IMR-90 (cell line): ENCODE measurements around the gene TMEM61. TPM values are rescaled to one million over a fixed set of nuclear protein-coding genes. Genes with fewer than 3 reads are reported as not detected.

Source experiments
- ATAC-seq: fragments of 200-7000 bp; cut with Tn5 transposase; 2 replicates; pipeline ENCODE4 v1.9.1; 2020; ENCODE audit warnings: low read depth, mild to moderate bottlenecking, moderate library complexity
- BruUV-seq: library from RNA; stranded (reverse); fragments of 400-500 nt; replicated peaks from 2 replicates; lab custom pipeline; 2021; lab: Mats Ljungman, UMichigan
- CTCF ChIA-PET: fragments of 300-600 bp; formaldehyde crosslinking; extraction: SDS; loops from one replicate; lab custom pipeline; 2021; ENCODE audit warnings: antibody characterized with exemption; lab: Yijun Ruan, JAX
- POLR2A ChIA-PET: fragments of 300-600 bp; sonication (Branson Sonifier 250); formaldehyde crosslinking; loops from one replicate; lab custom pipeline; 2022; ENCODE audit warnings: antibody characterized with exemption; ENCODE audit not compliant: unreplicated experiment; lab: Charles Lee
- DNase-seq: peaks from one replicate; pipeline ENCODE4 v3.0.0; 2013
- H2AFZ ChIP-seq: replicated peaks from 2 replicates; pipeline ENCODE3; 2013; ENCODE audit warnings: low read length, mild to moderate bottlenecking; ENCODE audit not compliant: poor library complexity
- H2AK5ac ChIP-seq: 2 replicates; pipeline ENCODE4 v1.6.1; 2013; ENCODE audit warnings: low read depth, low read length, inconsistent platforms
- H2AK9ac ChIP-seq: replicated peaks from 2 replicates; pipeline ENCODE3; 2013; ENCODE audit warnings: mild to moderate bottlenecking, low read depth, low read length, moderate library complexity; ENCODE audit not compliant: poor library complexity
- H2BK120ac ChIP-seq: 2 replicates; pipeline ENCODE4 v1.6.1; 2013; ENCODE audit warnings: low read depth, low read length, inconsistent platforms
- H2BK15ac ChIP-seq: 3 replicates; pipeline ENCODE4 v1.6.1; 2013; ENCODE audit warnings: low read depth, low read length, inconsistent platforms
- H2BK20ac ChIP-seq: 2 replicates; pipeline ENCODE4 v1.6.1; 2013; ENCODE audit warnings: low read depth, mild to moderate bottlenecking, inconsistent platforms, low read length, moderate library complexity
- H2BK5ac ChIP-seq: 2 replicates; pipeline ENCODE4 v1.6.1; 2013; ENCODE audit warnings: mild to moderate bottlenecking, low read depth, low read length, inconsistent platforms; ENCODE audit not compliant: poor library complexity, severe bottlenecking
- H3K14ac ChIP-seq: replicated peaks from 2 replicates; pipeline ENCODE4 v1.6.1; 2013; ENCODE audit warnings: low read depth, low read length, inconsistent platforms
- H3K18ac ChIP-seq: 2 replicates; pipeline ENCODE4 v1.6.1; 2013; ENCODE audit warnings: low read depth, low read length, control low read depth
- H3K23ac ChIP-seq: 2 replicates; pipeline ENCODE4 v1.6.1; 2013; ENCODE audit warnings: low read depth, low read length, inconsistent platforms
- H3K27ac ChIP-seq: 2 replicates; pipeline ENCODE4 v1.5.1; 2013; ENCODE audit warnings: mild to moderate bottlenecking, control low read depth, low read length; ENCODE audit not compliant: insufficient read depth
- H3K27me3 ChIP-seq: 2 replicates; pipeline ENCODE4 v1.6.1; 2013; ENCODE audit warnings: low read length; ENCODE audit not compliant: control insufficient read depth, insufficient read depth
- H3K36me3 ChIP-seq: 2 replicates; pipeline ENCODE4 v1.6.1; 2013; ENCODE audit warnings: low read length, mixed read lengths; ENCODE audit not compliant: control insufficient read depth, insufficient read depth
- H3K4ac ChIP-seq: 2 replicates; pipeline ENCODE4 v1.6.1; 2013; ENCODE audit warnings: low read depth, low read length, inconsistent platforms
- H3K4me1 ChIP-seq: 2 replicates; pipeline ENCODE4 v1.6.1; 2013; ENCODE audit warnings: low read length, mixed read lengths; ENCODE audit not compliant: control insufficient read depth, insufficient read depth
- H3K4me2 ChIP-seq: 2 replicates; pipeline ENCODE4 v1.6.1; 2013; ENCODE audit warnings: low read depth, mild to moderate bottlenecking, control low read depth, low read length, moderate library complexity
- H3K4me3 ChIP-seq: 2 replicates; pipeline ENCODE4 v1.5.1; 2013; ENCODE audit warnings: low read depth, mild to moderate bottlenecking, control low read depth, low read length, moderate library complexity; ENCODE audit not compliant: insufficient read depth
- H3K56ac ChIP-seq: 2 replicates; pipeline ENCODE4 v1.6.1; 2013; ENCODE audit warnings: low read length, inconsistent platforms; ENCODE audit not compliant: insufficient read depth; ENCODE audit errors: extremely low read depth
- H3K79me1 ChIP-seq, 2 experiments: 2 replicates each; pipeline ENCODE4 v1.6.1; 2013; ENCODE audit warnings: low read length in 2 of 2, inconsistent platforms in 1 of 2, low read depth in 1 of 2
- H3K9ac ChIP-seq: 2 replicates; pipeline ENCODE4 v1.6.1; 2013; ENCODE audit warnings: low read depth, low read length, control low read depth
- H3K9me1 ChIP-seq: 2 replicates; pipeline ENCODE4 v1.6.1; 2013; ENCODE audit warnings: low read length, inconsistent platforms; ENCODE audit not compliant: insufficient read depth
- H3K9me3 ChIP-seq: 2 replicates; pipeline ENCODE4 v1.6.1; 2013; ENCODE audit warnings: low read length; ENCODE audit not compliant: control insufficient read depth, insufficient read depth
- H4K20me1 ChIP-seq: 2 replicates; pipeline ENCODE4 v1.6.1; 2013; ENCODE audit warnings: low read length, inconsistent platforms; ENCODE audit not compliant: insufficient read depth
- H4K5ac ChIP-seq: 2 replicates; pipeline ENCODE4 v1.6.1; 2013; ENCODE audit warnings: mild to moderate bottlenecking, low read depth, low read length, control low read depth
- H4K8ac ChIP-seq, 2 experiments: 2 replicates each; pipeline ENCODE4 v1.6.1; 2013; ENCODE audit warnings: low read depth in 2 of 2, low read length in 2 of 2, control low read depth in 1 of 2, inconsistent platforms in 1 of 2
- H4K91ac ChIP-seq: 2 replicates; pipeline ENCODE4 v1.6.1; 2013; ENCODE audit warnings: low read depth, low read length, inconsistent platforms; ENCODE audit not compliant: insufficient read depth
- BHLHE40 ChIP-seq: fragments of 150-350 bp; IDR thresholded peaks from 2 replicates; pipeline ENCODE4 v1.6.1; 2016; ENCODE audit warnings: mild to moderate bottlenecking, low read depth, low read length
- CEBPB ChIP-seq: IDR thresholded peaks from 2 replicates; pipeline ENCODE4 v1.6.1; 2012; ENCODE audit warnings: low read depth, low read length, improper control_type of control experiment
- CHD1 ChIP-seq: IDR thresholded peaks from 2 replicates; pipeline ENCODE4 v1.6.1; 2012; ENCODE audit warnings: low read depth, low read length, improper control_type of control experiment
- FOS ChIP-seq: fragments of 150-350 bp; IDR thresholded peaks from 2 replicates; pipeline ENCODE4 v1.6.1; 2016; ENCODE audit warnings: low read depth, low read length
- MAFK ChIP-seq: IDR thresholded peaks from 2 replicates; pipeline ENCODE4 v1.6.1; 2012; ENCODE audit warnings: low read depth, low read length, improper control_type of control experiment
- MAZ ChIP-seq: IDR thresholded peaks from 2 replicates; pipeline ENCODE4 v1.6.1; 2012; ENCODE audit warnings: low read depth, mild to moderate bottlenecking, low read length, improper control_type of control experiment, moderate library complexity, borderline replicate concordance
- MXI1 ChIP-seq: IDR thresholded peaks from 2 replicates; pipeline ENCODE4 v1.6.1; 2012; ENCODE audit warnings: low read depth, mild to moderate bottlenecking, low read length, moderate library complexity, borderline replicate concordance
- NFE2L2 ChIP-seq: fragments of 150-350 bp; IDR thresholded peaks from 2 replicates; pipeline ENCODE4 v1.6.1; 2016; ENCODE audit warnings: low read depth, mild to moderate bottlenecking, low read length
- POLR2A ChIP-seq: IDR thresholded peaks from 2 replicates; pipeline ENCODE4 v1.6.1; 2012; ENCODE audit warnings: mild to moderate bottlenecking, low read depth, low read length
- RAD21 ChIP-seq: IDR thresholded peaks from 2 replicates; pipeline ENCODE4 v1.6.1; 2012; ENCODE audit warnings: low read length, improper control_type of control experiment
- RCOR1 ChIP-seq: IDR thresholded peaks from 2 replicates; pipeline ENCODE4 v1.6.1; 2012; ENCODE audit warnings: mild to moderate bottlenecking, low read length, improper control_type of control experiment; ENCODE audit not compliant: insufficient replicate concordance
- RFX5 ChIP-seq: IDR thresholded peaks from 2 replicates; pipeline ENCODE4 v1.8.0; 2012; ENCODE audit warnings: low read depth, mild to moderate bottlenecking, low read length, moderate library complexity
- SMC3 ChIP-seq: fragments of 150-350 bp; IDR thresholded peaks from 2 replicates; pipeline ENCODE4 v1.6.1; 2016; ENCODE audit warnings: low read depth, mild to moderate bottlenecking, antibody characterized with exemption, low read length, moderate library complexity
- WGBS, 2 experiments: methylation state at CpG; one replicate each; pipeline versions ENCODE4 v1.1.5 to v1.1.7; 2013; ENCODE audit warnings: missing lambda C conversion rate in 2 of 2; ENCODE audit not compliant: insufficient read length in 1 of 2; ENCODE audit errors: extremely low coverage in 2 of 2; 5-methylcytosine and 5-hydroxymethylcytosine counted together
- dilution Hi-C: fragments of 300-500 bp; cut with HindIII; formaldehyde crosslinking; loops from one replicate; pipeline ENCODE4 v1.14.3; 2018; ENCODE audit warnings: low sequenced_read_pairs; ENCODE audit not compliant: unreplicated experiment
- in situ Hi-C: fragments of 300-500 bp; cut with MboI; formaldehyde crosslinking; loops from 3 replicates; pipeline ENCODE4 v1.14.3; 2019; ENCODE audit warnings: low sequenced_read_pairs, inconsistent platforms, mixed read lengths
- intact Hi-C: fragments of 100-400 bp; cut with micrococcal nuclease; formaldehyde crosslinking; loops from 2 replicates; pipeline ENCODE4 v1.10.0; 2022
- polyA plus RNA-seq, 3 experiments: library from polyadenylated mRNA; depleted of rRNA; stranded (reverse); fragments of >200 nt; gene quantifications; 2 replicates each; pipeline ENCODE4 v1.2.3, GENCODE V29; 2012; ENCODE audit warnings: low replicate concordance in 1 of 3
- total RNA-seq: library from RNA; depleted of rRNA; stranded (reverse); fragments of >200 nt; gene quantifications from 2 replicates; pipeline ENCODE4 v1.2.3, GENCODE V29; 2012
- TF ChIP-seq, protein P1 (sequence below): fragments of 150-350 bp; IDR thresholded peaks from 2 replicates; pipeline ENCODE4 v1.6.1; 2016; ENCODE audit warnings: low read depth, mild to moderate bottlenecking, low read length, moderate library complexity, borderline replicate concordance
- TF ChIP-seq, protein P2 (sequence below): conservative IDR thresholded peaks from 2 replicates; pipeline ENCODE4 v1.5.1; 2012; ENCODE audit warnings: mild to moderate bottlenecking, low read depth, low read length, improper control_type of control experiment
- TF ChIP-seq, protein P3 (sequence below): fragments of 150-350 bp; IDR thresholded peaks from 2 replicates; pipeline ENCODE4 v1.6.1; 2017; ENCODE audit warnings: mild to moderate bottlenecking, antibody characterized with exemption, low read length, low read depth

TMEM61 gene
- total and polyA plus RNA-seq, 2 of the 4 experiments (the other 2 are of a cell fraction) = not detected

DNA sequence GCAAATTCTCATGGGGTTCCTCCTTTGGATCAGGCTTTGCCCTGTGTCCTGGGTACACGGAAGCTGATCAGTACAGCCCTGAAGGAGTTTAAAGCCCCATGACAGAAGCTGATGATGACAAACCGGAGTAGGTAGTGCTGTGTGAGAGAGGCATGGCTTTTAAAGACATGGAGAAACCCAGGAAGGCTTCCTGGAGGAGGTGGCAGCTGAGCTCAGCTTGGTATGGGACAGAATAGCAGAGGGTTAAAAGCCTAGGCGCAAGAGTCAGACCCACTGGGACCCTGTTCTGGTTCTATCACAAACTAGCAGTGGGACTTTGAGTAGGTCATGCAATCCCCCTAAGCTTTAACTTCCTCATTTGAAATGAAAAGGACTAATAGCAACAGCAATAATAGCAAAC lies 6.1 kb downstream of the TMEM61 start:
- BruUV-seq = no TSS peak
- no peak overlapping the region for H3K18ac ChIP-seq
- peaks cover 53% of the 10 kb centered on the region for H3K27me3 ChIP-seq
- no peak overlapping the region for H2AK5ac ChIP-seq
- TF ChIP-seq FOS (no peak), POLR2A (no peak), MAFK (no peak), BHLHE40 (no peak), RFX5 (no peak), RCOR1 (no peak), NFE2L2 (no peak), RAD21 (no peak), SMC3 (no peak), MXI1 (no peak), CEBPB (no peak), MAZ (no peak), CHD1 (no peak)
- TF ChIP-seq, protein P1, sequence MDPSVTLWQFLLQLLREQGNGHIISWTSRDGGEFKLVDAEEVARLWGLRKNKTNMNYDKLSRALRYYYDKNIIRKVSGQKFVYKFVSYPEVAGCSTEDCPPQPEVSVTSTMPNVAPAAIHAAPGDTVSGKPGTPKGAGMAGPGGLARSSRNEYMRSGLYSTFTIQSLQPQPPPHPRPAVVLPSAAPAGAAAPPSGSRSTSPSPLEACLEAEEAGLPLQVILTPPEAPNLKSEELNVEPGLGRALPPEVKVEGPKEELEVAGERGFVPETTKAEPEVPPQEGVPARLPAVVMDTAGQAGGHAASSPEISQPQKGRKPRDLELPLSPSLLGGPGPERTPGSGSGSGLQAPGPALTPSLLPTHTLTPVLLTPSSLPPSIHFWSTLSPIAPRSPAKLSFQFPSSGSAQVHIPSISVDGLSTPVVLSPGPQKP = no peak
- TF ChIP-seq, protein P2, sequence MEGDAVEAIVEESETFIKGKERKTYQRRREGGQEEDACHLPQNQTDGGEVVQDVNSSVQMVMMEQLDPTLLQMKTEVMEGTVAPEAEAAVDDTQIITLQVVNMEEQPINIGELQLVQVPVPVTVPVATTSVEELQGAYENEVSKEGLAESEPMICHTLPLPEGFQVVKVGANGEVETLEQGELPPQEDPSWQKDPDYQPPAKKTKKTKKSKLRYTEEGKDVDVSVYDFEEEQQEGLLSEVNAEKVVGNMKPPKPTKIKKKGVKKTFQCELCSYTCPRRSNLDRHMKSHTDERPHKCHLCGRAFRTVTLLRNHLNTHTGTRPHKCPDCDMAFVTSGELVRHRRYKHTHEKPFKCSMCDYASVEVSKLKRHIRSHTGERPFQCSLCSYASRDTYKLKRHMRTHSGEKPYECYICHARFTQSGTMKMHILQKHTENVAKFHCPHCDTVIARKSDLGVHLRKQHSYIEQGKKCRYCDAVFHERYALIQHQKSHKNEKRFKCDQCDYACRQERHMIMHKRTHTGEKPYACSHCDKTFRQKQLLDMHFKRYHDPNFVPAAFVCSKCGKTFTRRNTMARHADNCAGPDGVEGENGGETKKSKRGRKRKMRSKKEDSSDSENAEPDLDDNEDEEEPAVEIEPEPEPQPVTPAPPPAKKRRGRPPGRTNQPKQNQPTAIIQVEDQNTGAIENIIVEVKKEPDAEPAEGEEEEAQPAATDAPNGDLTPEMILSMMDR = no peak
- TF ChIP-seq, protein P3, sequence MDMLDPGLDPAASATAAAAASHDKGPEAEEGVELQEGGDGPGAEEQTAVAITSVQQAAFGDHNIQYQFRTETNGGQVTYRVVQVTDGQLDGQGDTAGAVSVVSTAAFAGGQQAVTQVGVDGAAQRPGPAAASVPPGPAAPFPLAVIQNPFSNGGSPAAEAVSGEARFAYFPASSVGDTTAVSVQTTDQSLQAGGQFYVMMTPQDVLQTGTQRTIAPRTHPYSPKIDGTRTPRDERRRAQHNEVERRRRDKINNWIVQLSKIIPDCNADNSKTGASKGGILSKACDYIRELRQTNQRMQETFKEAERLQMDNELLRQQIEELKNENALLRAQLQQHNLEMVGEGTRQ = no peak
- no peak overlapping the region for H3K4me3 ChIP-seq
- ChIA-PET CTCF (interaction anchor here (0.9 to 1.4 kb wide), 2 partner anchors 10 to 13 kb away, joined by 3 to 4 read pairs; no protein-coding TSS in a partner anchor), POLR2A (no interaction called here)
- 72% methylated on average over 2 of the region's 3 CpGs; no CpG with 5 or more reads in 1 of the 2 experiments for WGBS, 2 experiments
- dilution Hi-C loops (no loop called here), in situ Hi-C loops (no loop called here), intact Hi-C loops (no loop called here)
- H2BK20ac ChIP-seq = no peak overlapping the region
- no peak overlapping the region for H3K4ac ChIP-seq
- H3K9me1 ChIP-seq = no peaks in the 10 kb centered on the region
- no peak overlapping the region for H2BK120ac ChIP-seq
- no peaks in the 10 kb centered on the region for H3K79me1 ChIP-seq
- no peak overlapping the region for H2AK9ac ChIP-seq
- no peaks in the 10 kb centered on the region for H4K20me1 ChIP-seq
- H4K8ac ChIP-seq = no peak overlapping the region
- DNase-seq = no peak
- no peak overlapping the region for H3K56ac ChIP-seq
- H3K23ac ChIP-seq = no peak overlapping the region
- no peak overlapping the region for H2AFZ ChIP-seq
- no peak for ATAC-seq
- H2BK15ac ChIP-seq = no peak overlapping the region
- H3K36me3 ChIP-seq = no peaks in the 10 kb centered on the region
- H3K9me3 ChIP-seq = no peaks in the 10 kb centered on the region
- no peak overlapping the region for H3K14ac ChIP-seq
- H3K4me2 ChIP-seq = no peak overlapping the region
- H3K27ac ChIP-seq = no peak overlapping the region
- H3K9ac ChIP-seq = no peak overlapping the region
- H3K4me1 ChIP-seq = peaks cover 4% of the 10 kb centered on the region; the same call in 1 of the 2 replicates
- no peak overlapping the region for H4K91ac ChIP-seq
- no peak overlapping the region for H2BK5ac ChIP-seq
- no peak overlapping the region for H4K5ac ChIP-seq
